WERI-Rb-1 (cell line): ENCODE results near the gene HORMAD2.

Experiments used
- DNase-seq: peaks from one replicate; pipeline ENCODE4 v3.0.0-alpha.2; 2020
- H3K27ac ChIP-seq: fragments of 250-450 bp; sonication (Bioruptor Pico); 2 replicates; pipeline ENCODE4 v1.5.1; 2020; ENCODE audit warnings: mild to moderate bottlenecking, moderate library complexity
- H3K27me3 ChIP-seq: fragments of 250-450 bp; sonication (Bioruptor Pico); 2 replicates; pipeline ENCODE4 v1.5.1; 2021; ENCODE audit warnings: mild to moderate bottlenecking, low read depth, moderate library complexity; ENCODE audit not compliant: insufficient read depth, severe bottlenecking
- H3K36me3 ChIP-seq: fragments of 250-450 bp; sonication (Bioruptor Pico); 2 replicates; pipeline ENCODE4 v1.5.1; 2020; ENCODE audit warnings: mild to moderate bottlenecking, moderate library complexity
- H3K4me3 ChIP-seq: 2 replicates; pipeline ENCODE4 v1.5.1; 2011; ENCODE audit warnings: low read depth, mild to moderate bottlenecking, control low read depth, low read length
- H3K9me3 ChIP-seq: fragments of 250-450 bp; sonication (Bioruptor Pico); 2 replicates; pipeline ENCODE4 v1.5.1; 2021; ENCODE audit warnings: mild to moderate bottlenecking, moderate library complexity; ENCODE audit not compliant: severe bottlenecking
- CTCF ChIP-seq: IDR thresholded peaks from 2 replicates; pipeline ENCODE4 v1.5.1; 2011; ENCODE audit warnings: low read depth, mild to moderate bottlenecking, control low read depth, inconsistent platforms, low read length

HORMAD2 gene

GRCh38 chr22:30182815-30183214 lies 102.6 kb downstream of the HORMAD2 start:
- no peak for DNase-seq
- H3K36me3 ChIP-seq: no peaks in the 10 kb centered on the region
- H3K9me3 ChIP-seq: no peaks in the 10 kb centered on the region
- H3K27ac ChIP-seq: no peak overlapping the region
- TF ChIP-seq CTCF: no peak
- no peaks in the 10 kb centered on the region for H3K27me3 ChIP-seq
- H3K4me3 ChIP-seq: no peak overlapping the region

GRCh38 chr22:30183271-30183670 lies 103.0 kb downstream of the HORMAD2 start:
- no peaks in the 10 kb centered on the region for H3K9me3 ChIP-seq
- TF ChIP-seq CTCF: no peak
- no peak overlapping the region for H3K27ac ChIP-seq
- no peaks in the 10 kb centered on the region for H3K27me3 ChIP-seq
- H3K36me3 ChIP-seq: no peaks in the 10 kb centered on the region
- peak; percentile 30 for DNase-seq
- H3K4me3 ChIP-seq: no peak overlapping the region

GRCh38 chr22:30183861-30184278 lies 103.6 kb downstream of the HORMAD2 start:
- no peaks in the 10 kb centered on the region for H3K9me3 ChIP-seq
- no peak for TF ChIP-seq CTCF

GRCh38 chr22:30185129-30185528 lies 104.9 kb downstream of the HORMAD2 start:
- H3K4me3 ChIP-seq: no peak overlapping the region
- H3K36me3 ChIP-seq: no peaks in the 10 kb centered on the region
- no peak overlapping the region for H3K27ac ChIP-seq
- no peaks in the 10 kb centered on the region for H3K9me3 ChIP-seq
- TF ChIP-seq CTCF: no peak
- no peaks in the 10 kb centered on the region for H3K27me3 ChIP-seq
- no peak for DNase-seq

More at GRCh38 chr22:30183861-30184278, 103.6 kb downstream of the HORMAD2 start:
- H3K27me3 ChIP-seq: no peaks in the 10 kb centered on the region
- H3K27ac ChIP-seq: no peak overlapping the region
- H3K4me3 ChIP-seq: no peak overlapping the region
- DNase-seq: no peak
- no peaks in the 10 kb centered on the region for H3K36me3 ChIP-seq

- TF ChIP-seq CTCF: no peak
- Histone ChIP-seq H3K27ac (no peak overlapping the region), H3K4me3 (no peak overlapping the region), H3K36me3 (no peaks in the 10 kb centered on the region), H3K9me3 (no peaks in the 10 kb centered on the region), H3K27me3 (no peaks in the 10 kb centered on the region)
- no peak for DNase-seq
Observed at GRCh38 chr22:30185549-30185948, 105.3 kb downstream of the HORMAD2 start.

GRCh38 chr22:30186041-30186440 lies 105.8 kb downstream of the HORMAD2 start:
- no peaks in the 10 kb centered on the region for H3K9me3 ChIP-seq
- H3K27ac ChIP-seq: no peak overlapping the region
- no peaks in the 10 kb centered on the region for H3K36me3 ChIP-seq
- no peak for TF ChIP-seq CTCF
- no peaks in the 10 kb centered on the region for H3K27me3 ChIP-seq
- no peak overlapping the region for H3K4me3 ChIP-seq
- no peak for DNase-seq
